ENCODE results near the gene SOD3.

DNA sequence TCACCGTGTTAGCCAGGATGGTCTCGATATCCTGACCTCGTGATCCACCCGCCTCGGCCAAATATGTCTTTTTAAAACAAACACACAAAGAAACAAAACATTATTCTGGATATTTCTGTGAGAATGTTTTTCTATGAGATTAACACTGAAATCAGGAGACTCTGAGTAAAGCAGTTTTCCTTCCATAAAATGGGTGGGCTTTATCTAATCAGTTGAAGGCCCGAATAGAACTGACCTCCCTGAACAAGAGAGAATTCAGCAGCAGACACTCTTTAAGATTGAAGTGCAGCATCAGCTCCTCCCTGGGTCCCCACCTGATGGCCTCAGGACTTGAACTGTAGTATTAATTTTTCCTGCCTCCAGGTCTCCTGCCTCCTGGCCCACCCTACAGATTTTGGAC is 22.4 kb upstream of the SOD3 start:
- TF ChIP-seq, protein P1, sequence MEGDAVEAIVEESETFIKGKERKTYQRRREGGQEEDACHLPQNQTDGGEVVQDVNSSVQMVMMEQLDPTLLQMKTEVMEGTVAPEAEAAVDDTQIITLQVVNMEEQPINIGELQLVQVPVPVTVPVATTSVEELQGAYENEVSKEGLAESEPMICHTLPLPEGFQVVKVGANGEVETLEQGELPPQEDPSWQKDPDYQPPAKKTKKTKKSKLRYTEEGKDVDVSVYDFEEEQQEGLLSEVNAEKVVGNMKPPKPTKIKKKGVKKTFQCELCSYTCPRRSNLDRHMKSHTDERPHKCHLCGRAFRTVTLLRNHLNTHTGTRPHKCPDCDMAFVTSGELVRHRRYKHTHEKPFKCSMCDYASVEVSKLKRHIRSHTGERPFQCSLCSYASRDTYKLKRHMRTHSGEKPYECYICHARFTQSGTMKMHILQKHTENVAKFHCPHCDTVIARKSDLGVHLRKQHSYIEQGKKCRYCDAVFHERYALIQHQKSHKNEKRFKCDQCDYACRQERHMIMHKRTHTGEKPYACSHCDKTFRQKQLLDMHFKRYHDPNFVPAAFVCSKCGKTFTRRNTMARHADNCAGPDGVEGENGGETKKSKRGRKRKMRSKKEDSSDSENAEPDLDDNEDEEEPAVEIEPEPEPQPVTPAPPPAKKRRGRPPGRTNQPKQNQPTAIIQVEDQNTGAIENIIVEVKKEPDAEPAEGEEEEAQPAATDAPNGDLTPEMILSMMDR (IDR thresholded peaks at IDR 0.05) = no peak
- TF ChIP-seq POLR2A (IDR thresholded peaks at IDR 0.05) = no peak
- no peak for TF ChIP-seq POLR2AphosphoS5 (IDR thresholded peaks at IDR 0.05)
- TF ChIP-seq EP300 (IDR thresholded peaks at IDR 0.05) = no peak

All from suprapubic skin (tissue), 4 donors.